Measurements from ENCODE around the gene PTPRU.
"Not testable (repeated sequence)": the region's sequence is repeated elsewhere in the genome, so short reads cannot be mapped to it uniquely, and the experiment has no call there.

Gene PTPRU

DNA sequence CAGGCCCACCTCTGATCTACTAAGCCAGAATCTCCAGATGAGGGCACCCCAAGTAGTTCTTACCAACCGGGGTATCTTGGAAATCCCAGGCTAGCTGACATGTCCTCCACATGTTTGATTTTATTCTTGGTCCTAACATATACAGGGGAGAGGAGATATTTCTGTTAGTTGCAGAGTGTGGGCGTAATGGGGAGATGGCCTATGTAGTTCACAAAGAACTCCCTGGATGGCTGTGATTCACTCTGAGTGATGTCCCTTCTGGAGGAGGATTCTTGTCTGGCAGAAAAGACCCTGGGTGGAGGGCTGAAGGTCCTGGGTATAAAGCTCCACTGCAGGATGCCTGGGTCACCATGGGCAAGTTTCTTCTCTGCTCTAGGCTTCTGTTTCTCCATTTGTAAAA, 18.7 kb upstream of the PTPRU start:
- H4K20me1 ChIP-seq (ENCODE audit: insufficient read depth, low read length), result no peaks in the 10 kb centered on the region
- H2AFZ ChIP-seq (ENCODE audit: low read length), result no peak overlapping the region
- H3K4me3 ChIP-seq (ENCODE audit: low read length), result no peak overlapping the region
- no peaks in the 10 kb centered on the region for H3K27me3 ChIP-seq (replicated peaks; ENCODE audit: insufficient read depth, low read length)
- no peaks in the 10 kb centered on the region for H3K79me2 ChIP-seq (ENCODE audit: low read length)
- H3K9me2 ChIP-seq (replicated peaks; ENCODE audit: insufficient read depth, low read length), result no peaks in the 10 kb centered on the region
- H3K9me3 ChIP-seq (replicated peaks; ENCODE audit: insufficient read depth, low read length), result no peaks in the 10 kb centered on the region
- H3K9ac ChIP-seq (ENCODE audit: low read length), result no peak overlapping the region
- no peaks in the 10 kb centered on the region for H3K4me1 ChIP-seq (ENCODE audit: low read length)
- no peak overlapping the region for H3K4me2 ChIP-seq (ENCODE audit: low read depth, low read length)
- no peak overlapping the region for H3K27ac ChIP-seq (ENCODE audit: low read length)
- H3K36me3 ChIP-seq (replicated peaks; ENCODE audit: insufficient read depth, low read length), result no peaks in the 10 kb centered on the region
- TF ChIP-seq EZH2phosphoT487 (IDR thresholded peaks at IDR 0.05; ENCODE audit: low read length), result no peak
- TF ChIP-seq EZH2 (optimal IDR thresholded peaks at IDR 0.05; ENCODE audit: low read depth, low read length), result no peak
- TF ChIP-seq, protein P1, sequence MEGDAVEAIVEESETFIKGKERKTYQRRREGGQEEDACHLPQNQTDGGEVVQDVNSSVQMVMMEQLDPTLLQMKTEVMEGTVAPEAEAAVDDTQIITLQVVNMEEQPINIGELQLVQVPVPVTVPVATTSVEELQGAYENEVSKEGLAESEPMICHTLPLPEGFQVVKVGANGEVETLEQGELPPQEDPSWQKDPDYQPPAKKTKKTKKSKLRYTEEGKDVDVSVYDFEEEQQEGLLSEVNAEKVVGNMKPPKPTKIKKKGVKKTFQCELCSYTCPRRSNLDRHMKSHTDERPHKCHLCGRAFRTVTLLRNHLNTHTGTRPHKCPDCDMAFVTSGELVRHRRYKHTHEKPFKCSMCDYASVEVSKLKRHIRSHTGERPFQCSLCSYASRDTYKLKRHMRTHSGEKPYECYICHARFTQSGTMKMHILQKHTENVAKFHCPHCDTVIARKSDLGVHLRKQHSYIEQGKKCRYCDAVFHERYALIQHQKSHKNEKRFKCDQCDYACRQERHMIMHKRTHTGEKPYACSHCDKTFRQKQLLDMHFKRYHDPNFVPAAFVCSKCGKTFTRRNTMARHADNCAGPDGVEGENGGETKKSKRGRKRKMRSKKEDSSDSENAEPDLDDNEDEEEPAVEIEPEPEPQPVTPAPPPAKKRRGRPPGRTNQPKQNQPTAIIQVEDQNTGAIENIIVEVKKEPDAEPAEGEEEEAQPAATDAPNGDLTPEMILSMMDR (IDR thresholded peaks at IDR 0.05; ENCODE audit: low read length), result no peak
- H3F3A ChIP-seq (ENCODE audit: insufficient read depth, low read length), result no peaks in the 10 kb centered on the region; the same call in 1 of the 2 replicates
- no peak for DNase-seq

DNA sequence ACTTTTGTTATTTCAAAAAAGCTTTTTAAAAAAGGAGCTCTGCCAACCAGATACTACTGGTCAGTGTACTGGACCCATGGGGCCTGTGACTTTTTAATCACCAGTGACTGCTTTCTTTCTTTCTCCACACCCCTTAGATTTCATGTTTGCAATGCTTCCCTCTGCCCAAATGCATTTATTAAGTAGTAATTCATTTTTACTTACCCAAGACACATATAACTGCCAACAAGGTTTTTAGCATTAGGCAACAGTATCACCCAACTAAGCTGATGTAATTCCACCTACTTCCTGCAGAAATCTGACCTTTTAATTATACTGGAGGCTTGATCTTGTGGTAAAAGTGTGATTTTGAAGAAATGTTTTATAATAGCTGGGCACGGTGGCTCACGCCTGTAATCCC, 18.1 kb upstream of the PTPRU start:
- Histone ChIP-seq H3K27me3 (replicated peaks; ENCODE audit: insufficient read depth, low read length) (no peaks in the 10 kb centered on the region), H2AFZ (ENCODE audit: low read length) (no peak overlapping the region), H3K9me3 (replicated peaks; ENCODE audit: insufficient read depth, low read length) (no peaks in the 10 kb centered on the region), H3K27ac (ENCODE audit: low read length) (no peak overlapping the region), H3F3A (ENCODE audit: insufficient read depth, low read length) (no peaks in the 10 kb centered on the region; the same call in 1 of the 2 replicates), H4K20me1 (ENCODE audit: insufficient read depth, low read length) (no peaks in the 10 kb centered on the region), H3K9me2 (replicated peaks; ENCODE audit: insufficient read depth, low read length) (no peaks in the 10 kb centered on the region), H3K4me1 (ENCODE audit: low read length) (no peaks in the 10 kb centered on the region), H3K79me2 (ENCODE audit: low read length) (no peaks in the 10 kb centered on the region), H3K9ac (ENCODE audit: low read length) (no peak overlapping the region), H3K4me3 (ENCODE audit: low read length) (no peak overlapping the region), H3K4me2 (ENCODE audit: low read depth, low read length) (no peak overlapping the region), H3K36me3 (replicated peaks; ENCODE audit: insufficient read depth, low read length) (no peaks in the 10 kb centered on the region)
- no peak for DNase-seq
- TF ChIP-seq, protein P1 (IDR thresholded peaks at IDR 0.05; ENCODE audit: low read length), result no peak
- TF ChIP-seq EZH2phosphoT487 (IDR thresholded peaks at IDR 0.05; ENCODE audit: low read length) (no peak), EZH2 (optimal IDR thresholded peaks at IDR 0.05; ENCODE audit: low read depth, low read length) (no peak)

DNA sequence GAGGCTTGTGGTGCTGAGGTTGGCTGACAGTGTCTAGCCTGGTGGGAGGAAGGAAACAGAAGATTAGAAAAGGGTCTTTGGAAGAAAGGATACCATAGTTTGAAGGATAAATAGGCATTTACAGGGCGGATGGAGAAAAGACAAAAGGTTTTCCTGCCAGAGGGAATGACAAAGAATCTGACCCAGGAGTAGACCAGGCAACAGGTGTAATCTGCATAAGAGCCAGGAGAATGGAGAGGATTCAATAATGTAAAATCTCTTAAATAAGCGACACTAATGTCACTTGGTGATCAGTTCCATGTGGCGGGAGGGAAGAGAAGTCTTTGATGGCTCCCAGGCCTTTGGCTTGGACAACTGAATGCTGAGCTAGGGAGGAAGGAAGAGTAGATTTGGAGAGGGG, 15.0 kb upstream of the PTPRU start:
- Histone ChIP-seq H3K4me1 (ENCODE audit: low read length) (no peaks in the 10 kb centered on the region), H3K36me3 (replicated peaks; ENCODE audit: insufficient read depth, low read length) (no peaks in the 10 kb centered on the region), H3F3A (ENCODE audit: insufficient read depth, low read length) (no peaks in the 10 kb centered on the region; the same call in 1 of the 2 replicates), H3K4me2 (ENCODE audit: low read depth, low read length) (no peak overlapping the region), H3K9me2 (replicated peaks; ENCODE audit: insufficient read depth, low read length) (no peaks in the 10 kb centered on the region), H2AFZ (ENCODE audit: low read length) (no peak overlapping the region), H3K27me3 (replicated peaks; ENCODE audit: insufficient read depth, low read length) (no peaks in the 10 kb centered on the region), H3K4me3 (ENCODE audit: low read length) (no peak overlapping the region), H3K9ac (ENCODE audit: low read length) (no peak overlapping the region), H3K27ac (ENCODE audit: low read length) (no peak overlapping the region), H4K20me1 (ENCODE audit: insufficient read depth, low read length) (no peaks in the 10 kb centered on the region), H3K9me3 (replicated peaks; ENCODE audit: insufficient read depth, low read length) (no peaks in the 10 kb centered on the region), H3K79me2 (ENCODE audit: low read length) (0 out of 2 replicates have a peak, but pooled peaks cover 6% of the 10 kb centered on the region)
- TF ChIP-seq, protein P1 (IDR thresholded peaks at IDR 0.05; ENCODE audit: low read length), result no peak
- no peak for TF ChIP-seq EZH2phosphoT487 (IDR thresholded peaks at IDR 0.05; ENCODE audit: low read length)
- no peak for TF ChIP-seq EZH2 (optimal IDR thresholded peaks at IDR 0.05; ENCODE audit: low read depth, low read length)
- DNase-seq, result no peak

DNA sequence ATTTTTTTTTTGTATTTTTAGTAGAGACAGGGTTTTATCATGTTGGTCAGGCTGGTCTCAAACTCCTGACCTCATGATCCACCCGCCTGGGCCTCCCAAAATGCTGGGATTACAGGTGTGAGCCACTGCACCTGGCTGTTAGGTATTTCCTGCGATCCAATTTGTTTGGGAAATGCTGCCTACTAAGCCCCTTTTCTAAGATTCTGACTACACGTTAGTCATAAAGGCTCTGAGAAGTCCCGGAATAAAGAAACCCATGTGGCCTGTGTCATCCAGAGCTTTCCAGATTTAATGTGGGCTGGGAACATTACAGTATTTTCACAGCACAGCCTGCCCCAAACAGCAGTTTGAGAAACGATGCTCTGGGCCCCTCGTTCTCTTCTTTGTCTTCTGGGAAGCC, 14.1 kb upstream of the PTPRU start:
- DNase-seq; H3K27me3 ChIP-seq (replicated peaks; ENCODE audit: insufficient read depth, low read length); H3K4me2 ChIP-seq (ENCODE audit: low read depth, low read length); H3K4me3 ChIP-seq (ENCODE audit: low read length); H3K36me3 ChIP-seq (replicated peaks; ENCODE audit: insufficient read depth, low read length); H3F3A ChIP-seq (ENCODE audit: insufficient read depth, low read length); H3K9me3 ChIP-seq (replicated peaks; ENCODE audit: insufficient read depth, low read length); H3K4me1 ChIP-seq (ENCODE audit: low read length); H4K20me1 ChIP-seq (ENCODE audit: insufficient read depth, low read length); H3K9me2 ChIP-seq (replicated peaks; ENCODE audit: insufficient read depth, low read length); H3K9ac ChIP-seq (ENCODE audit: low read length); H3K79me2 ChIP-seq (ENCODE audit: low read length); H2AFZ ChIP-seq (ENCODE audit: low read length); H3K27ac ChIP-seq (ENCODE audit: low read length): not testable (repeated sequence)
